Measurements from ENCODE around the gene ARHGAP6.

- TF ChIP-seq, protein P1, sequence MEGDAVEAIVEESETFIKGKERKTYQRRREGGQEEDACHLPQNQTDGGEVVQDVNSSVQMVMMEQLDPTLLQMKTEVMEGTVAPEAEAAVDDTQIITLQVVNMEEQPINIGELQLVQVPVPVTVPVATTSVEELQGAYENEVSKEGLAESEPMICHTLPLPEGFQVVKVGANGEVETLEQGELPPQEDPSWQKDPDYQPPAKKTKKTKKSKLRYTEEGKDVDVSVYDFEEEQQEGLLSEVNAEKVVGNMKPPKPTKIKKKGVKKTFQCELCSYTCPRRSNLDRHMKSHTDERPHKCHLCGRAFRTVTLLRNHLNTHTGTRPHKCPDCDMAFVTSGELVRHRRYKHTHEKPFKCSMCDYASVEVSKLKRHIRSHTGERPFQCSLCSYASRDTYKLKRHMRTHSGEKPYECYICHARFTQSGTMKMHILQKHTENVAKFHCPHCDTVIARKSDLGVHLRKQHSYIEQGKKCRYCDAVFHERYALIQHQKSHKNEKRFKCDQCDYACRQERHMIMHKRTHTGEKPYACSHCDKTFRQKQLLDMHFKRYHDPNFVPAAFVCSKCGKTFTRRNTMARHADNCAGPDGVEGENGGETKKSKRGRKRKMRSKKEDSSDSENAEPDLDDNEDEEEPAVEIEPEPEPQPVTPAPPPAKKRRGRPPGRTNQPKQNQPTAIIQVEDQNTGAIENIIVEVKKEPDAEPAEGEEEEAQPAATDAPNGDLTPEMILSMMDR (conservative IDR thresholded peaks at IDR 0.05), result no peak
- TF ChIP-seq ZFX (IDR thresholded peaks at IDR 0.05), result no peak
Measured at GRCh38 chrX:11640089-11640488, 25.6 kb downstream of the ARHGAP6 start.

Data from C4-2B (cell line).